DOHH2 (cell line): ENCODE measurements around the gene ELFN1.

Source experiments
- CTCF ChIP-seq: fragments of 200-600 bp; sonication (generic); IDR thresholded peaks from one replicate; pipeline ENCODE4 v1.5.1; 2014; ENCODE audit warnings: antibody characterized with exemption, mild to moderate bottlenecking, low read depth, low read length; ENCODE audit not compliant: poor library complexity, severe bottlenecking
- EZH2phosphoT487 ChIP-seq: fragments of 200-600 bp; sonication (generic); IDR thresholded peaks from 2 replicates; pipeline ENCODE4 v1.6.1; 2017; ENCODE audit warnings: borderline replicate concordance, mild to moderate bottlenecking, antibody characterized with exemption, low read length, moderate library complexity, mixed read lengths

GRCh38 chr7:1644341-1645070, 25.6 kb upstream of the ELFN1 start:
- no peak for TF ChIP-seq CTCF
- no peak for TF ChIP-seq EZH2phosphoT487
